Putamen (tissue), 1 donor: ENCODE data around the gene IFNA2.
"Not testable (repeated sequence)": the region's sequence is repeated elsewhere in the genome, so short reads cannot be mapped to it uniquely, and the experiment has no call there.

Source experiments
- DNase-seq: peaks from one replicate; pipeline ENCODE4 v3.0.0-alpha.2; 2016; ENCODE audit warnings: low spot score

The IFNA2 gene

GRCh38 chr9:21381448-21382339 lies 3.5 kb downstream of the IFNA2 start:
- DNase-seq: no peak

DNA sequence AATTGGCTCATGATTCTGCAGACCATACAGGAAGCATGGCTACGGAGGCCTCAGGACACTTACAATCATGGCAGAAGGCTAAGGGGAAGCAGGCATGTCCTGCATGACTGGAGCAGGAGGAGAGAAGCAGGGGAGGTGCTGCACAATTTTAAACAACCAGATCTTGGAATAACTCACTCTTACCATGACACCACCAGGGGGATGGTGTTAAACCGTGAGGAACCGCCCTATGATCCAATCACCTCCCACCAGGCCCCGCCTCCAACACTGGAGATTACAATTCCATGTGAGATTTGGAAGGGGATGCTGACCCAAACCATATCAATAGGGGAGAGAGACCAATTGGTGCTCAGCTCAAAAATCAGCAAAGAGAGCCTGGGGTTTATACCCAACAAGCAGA lies 13.7 kb downstream of the IFNA2 start:
- not testable (repeated sequence) for DNase-seq

GRCh38 chr9:21367957-21368356 lies 17.2 kb downstream of the IFNA2 start, which contains the start of gene IFNA13:
TSS of gene IFNA13 (minus strand) at chr9:21368057. CDS start at chr9:21368010, 47 bp downstream.
- DNase-seq: no peak

- DNase-seq: not testable (repeated sequence)
These were observed 18.0 kb downstream of the IFNA2 start for GRCh38 chr9:21367169-21367568.

DNA sequence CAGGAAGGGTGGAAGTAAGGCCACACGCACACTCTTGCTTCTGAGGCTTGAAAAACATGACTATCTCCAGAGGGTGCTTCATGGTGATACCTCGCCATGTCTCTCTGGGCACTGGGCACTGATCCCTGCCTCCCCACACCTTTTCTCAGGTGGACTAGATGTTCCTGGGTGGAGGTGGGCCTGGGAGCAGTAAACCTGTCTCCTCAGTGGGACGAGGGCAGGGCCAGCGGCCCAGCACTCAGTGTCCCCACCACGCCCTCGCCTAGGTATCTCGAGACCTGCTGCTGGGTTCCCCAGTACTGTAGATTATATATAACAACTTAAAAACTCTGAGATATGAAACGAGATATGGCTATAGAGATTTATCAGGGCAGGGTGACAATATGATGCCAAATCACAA lies 22.9 kb downstream of the IFNA2 start:
- DNase-seq: no peak

DNA sequence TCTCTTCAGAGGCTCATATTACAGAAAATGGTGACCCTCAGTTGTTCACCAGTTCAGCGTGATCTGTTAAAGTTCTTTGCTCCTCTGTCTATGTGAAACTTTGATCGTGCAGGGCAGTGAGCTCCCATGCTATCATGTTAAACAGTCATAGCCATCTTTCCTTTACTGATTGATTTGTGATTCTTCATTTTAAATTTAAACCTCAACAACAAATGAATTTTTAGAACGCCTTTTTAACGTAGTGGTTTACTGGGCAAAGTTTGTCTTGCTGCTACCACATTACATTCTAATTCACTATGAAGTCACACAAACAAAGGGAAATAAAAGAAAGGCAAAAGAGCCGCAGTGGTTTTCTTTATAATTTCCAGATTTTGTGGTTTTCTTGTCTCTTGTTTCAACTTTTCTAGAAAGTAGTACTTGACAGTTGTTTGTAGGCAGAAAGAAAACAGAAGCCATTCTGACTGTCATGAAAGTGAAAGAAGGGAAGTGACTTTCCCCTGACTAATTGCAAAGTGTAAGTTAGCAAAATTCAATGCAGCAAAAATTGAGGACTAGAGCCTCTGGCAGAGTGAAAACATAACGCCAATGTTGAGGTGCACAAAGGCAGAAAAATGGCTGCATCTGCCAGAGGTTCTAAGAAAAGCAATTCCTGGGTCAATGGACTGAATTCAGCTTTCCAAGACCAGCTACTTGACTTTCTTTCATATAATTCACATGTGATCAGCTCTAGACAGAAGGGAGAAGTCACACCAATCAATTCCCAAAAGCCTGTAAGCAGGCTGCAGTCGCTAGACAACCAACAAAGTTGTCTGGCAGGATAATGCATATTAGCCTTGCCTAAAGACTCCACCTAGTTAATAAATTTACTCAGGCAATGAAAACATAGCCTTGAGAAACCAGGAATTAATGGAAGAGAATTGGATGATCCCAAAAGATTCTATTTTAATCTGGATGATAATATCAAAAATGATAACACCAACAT lies 27.4 kb downstream of the IFNA2 start:
- DNase-seq: no peak

DNA sequence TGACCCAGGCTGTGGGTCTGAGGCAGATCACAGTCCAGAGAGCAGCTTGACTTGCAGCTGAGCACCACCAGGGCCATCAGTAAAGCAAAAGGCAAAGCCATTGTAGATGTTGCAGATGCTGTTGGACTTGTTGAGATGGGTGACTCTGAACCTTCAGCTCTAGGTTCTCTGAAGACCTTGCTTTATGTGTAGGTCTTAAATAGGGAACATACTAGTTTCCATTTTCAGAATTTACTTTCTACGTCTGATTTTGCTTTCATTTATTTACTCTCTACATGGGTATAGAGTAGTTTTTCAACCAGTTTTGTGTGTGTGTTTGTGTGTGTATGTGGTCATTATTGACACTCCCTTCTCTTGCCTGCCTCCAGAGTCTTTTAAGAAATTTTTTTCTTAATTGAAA lies 34.4 kb downstream of the IFNA2 start, which contains the start of gene IFNA6:
Gene IFNA6, minus strand, starts transcription at position 101 of the 400 bp plus-strand sequence. Its CDS starts 0 bp downstream, at position 101.
- no peak for DNase-seq

DNA sequence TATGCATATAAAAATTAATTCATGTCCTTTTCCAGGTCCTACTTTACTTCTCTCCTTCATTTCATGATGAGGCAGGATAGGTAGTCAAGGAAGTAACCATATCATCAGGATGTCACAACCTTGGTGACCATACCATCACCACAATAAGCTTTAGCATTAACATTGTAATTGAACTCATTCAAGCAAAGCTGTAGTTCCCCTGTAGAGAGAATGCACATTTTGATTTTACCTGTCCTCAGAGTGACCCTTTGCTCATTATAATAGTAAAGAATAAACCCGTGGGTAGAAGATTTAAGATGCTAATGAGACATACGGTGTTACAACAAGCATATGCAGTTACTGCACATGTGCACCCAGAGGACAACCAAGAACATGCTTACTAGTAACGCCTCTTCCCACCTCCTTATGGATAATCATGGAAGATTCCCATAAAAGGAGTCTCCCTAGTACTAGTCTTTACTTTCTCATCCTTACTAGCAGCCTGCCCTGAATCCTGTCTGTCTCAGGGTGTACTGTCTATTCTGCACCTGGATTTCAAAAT lies 36.7 kb downstream of the IFNA2 start:
- DNase-seq: no peak

- no peak for DNase-seq
These were observed 44.5 kb downstream of the IFNA2 start for GRCh38 chr9:21340735-21341134.

DNA sequence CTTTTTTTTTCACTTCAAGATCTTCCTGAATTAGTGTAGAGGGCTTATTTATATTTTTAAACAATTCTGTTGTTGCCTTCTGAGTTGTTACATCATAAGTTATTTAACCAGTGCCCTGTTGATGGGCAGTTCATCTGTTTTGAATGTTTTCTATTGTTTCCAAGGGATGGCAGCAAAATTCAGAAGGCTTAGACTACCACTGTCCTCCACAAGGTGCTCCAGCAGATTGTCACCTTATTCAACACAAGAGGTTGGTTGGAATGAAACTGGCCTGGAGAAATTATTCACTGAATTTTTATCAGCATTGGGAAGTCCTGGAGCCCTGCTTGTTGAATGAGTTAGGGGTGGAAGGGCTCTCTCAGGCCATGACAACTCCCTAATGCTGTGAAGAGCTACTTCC lies 48.7 kb downstream of the IFNA2 start:
- no peak for DNase-seq

DNA sequence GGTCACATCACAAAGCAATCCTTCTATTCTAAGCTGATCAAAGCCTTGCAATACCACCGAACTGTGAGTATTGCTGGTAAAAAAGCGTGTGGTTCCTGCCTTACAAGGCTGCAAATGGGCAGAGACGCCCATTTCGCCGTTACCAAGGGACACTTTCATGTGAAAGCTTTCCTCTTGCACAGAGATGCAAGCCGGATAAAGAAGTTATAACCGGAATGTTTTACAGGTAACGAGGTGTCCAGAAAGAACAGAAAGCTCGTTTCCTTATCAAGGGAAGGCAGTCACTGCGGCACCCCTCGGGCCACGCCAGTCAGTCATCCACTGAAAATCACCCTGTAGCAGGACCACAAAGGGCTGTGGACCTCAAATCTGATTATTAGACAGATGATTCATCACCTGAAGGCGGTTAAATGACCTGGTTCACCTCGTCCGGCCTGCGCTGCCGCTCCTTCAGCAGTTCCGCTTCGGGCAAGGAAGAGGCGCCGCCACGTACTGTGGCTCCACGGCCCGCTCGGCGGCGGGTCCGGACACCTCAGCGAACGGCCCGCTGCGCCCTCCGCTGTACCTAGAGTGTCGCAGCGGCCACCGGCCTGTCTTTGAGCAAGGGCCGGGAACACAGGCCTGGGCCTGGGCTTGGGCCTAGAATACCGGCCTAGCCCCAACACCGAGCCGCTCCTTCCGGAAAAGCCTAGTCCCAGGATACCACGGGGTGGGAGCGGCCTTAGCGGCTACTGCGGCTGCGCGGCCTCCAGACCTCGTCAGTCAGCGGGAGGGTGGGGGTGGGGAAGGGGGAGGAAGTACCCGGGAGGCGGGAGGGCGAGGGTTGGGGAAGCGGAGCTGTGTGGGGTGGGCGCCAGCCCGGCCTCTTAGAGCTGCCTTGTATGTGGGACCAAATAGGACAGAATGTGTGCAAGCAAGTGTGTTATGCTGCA lies 50.2 kb downstream of the IFNA2 start, which contains the start of gene KLHL9:
Gene KLHL9, minus strand, starts transcription at position 704 of the 932 bp plus-strand sequence. Its CDS starts 545 bp downstream, at position 159.
- peak; percentile 95 for DNase-seq
